GM19438 (cell line): ENCODE measurements around the gene VSIG4.
"Not testable (repeated sequence)": the region's sequence is repeated elsewhere in the genome, so short reads cannot be mapped to it uniquely, and the experiment has no call there.

Experiments used
- ATAC-seq: cut with Tn5 transposase; IDR thresholded peaks from one replicate; pipeline ENCODE4 v1.9.1; 2021; ENCODE audit warnings: low read depth; ENCODE audit not compliant: unreplicated experiment

The VSIG4 gene

GRCh38 chrX:65985922-65986588 lies 53.8 kb downstream of the VSIG4 start:
- peak; percentile 76 for ATAC-seq

DNA sequence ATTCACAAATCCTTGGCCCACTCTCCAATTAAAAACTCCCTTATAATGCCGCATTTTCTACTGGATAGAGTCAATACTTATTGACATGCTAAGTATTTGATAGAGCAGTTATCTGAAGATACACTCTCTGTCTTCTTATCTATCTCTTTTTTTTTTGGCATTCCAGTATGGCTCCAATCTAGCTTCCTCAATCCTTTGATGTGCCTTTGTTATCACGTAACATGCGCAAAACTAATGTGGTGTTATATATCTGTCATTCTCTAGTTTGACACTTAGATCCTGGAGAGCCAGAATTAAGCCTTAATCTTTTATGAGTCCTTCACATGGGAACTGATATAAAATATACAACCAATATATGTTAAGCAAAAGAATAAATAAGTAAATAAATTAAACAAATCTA lies 54.7 kb downstream of the VSIG4 start:
- no peak for ATAC-seq

GRCh38 chrX:65977161-65977560 lies 62.7 kb downstream of the VSIG4 start:
- ATAC-seq: not testable (repeated sequence)

- ATAC-seq: no peak
Observed at GRCh38 chrX:65976161-65976560, 63.7 kb downstream of the VSIG4 start.

GRCh38 chrX:65975161-65975751 lies 64.6 kb downstream of the VSIG4 start:
- ATAC-seq: not testable (repeated sequence)
